Measurements from ENCODE around the gene DIS3.

- no peak for TF ChIP-seq CTCF (IDR thresholded peaks at IDR 0.05; ENCODE audit: low read length)
- no peak for TF ChIP-seq EZH2 (optimal IDR thresholded peaks at IDR 0.05; ENCODE audit: low read depth, low read length)
- TF ChIP-seq EZH2phosphoT487 (IDR thresholded peaks at IDR 0.05; ENCODE audit: low read length) = no peak
Measured at GRCh38 chr13:72788831-72789230, 7.1 kb upstream of the DIS3 start.
